ENCODE measurements around the gene PTPRM. TPM values are rescaled to one million over a fixed set of nuclear protein-coding genes. Genes with fewer than 3 reads are reported as not detected.

Gene PTPRM
- total and polyA plus RNA-seq, 2 experiments from 2014 or later: 1.6 to 5.3 TPM

- no peak overlapping the region for H3K27ac Mint-ChIP-seq
- Histone ChIP-seq H3K4me2 (no peak overlapping the region), H3K36me3 (ENCODE audit: insufficient read depth) (no peaks in the 10 kb centered on the region), H3F3A (replicated peaks; ENCODE audit: low read depth) (no peaks in the 10 kb centered on the region), H2AFZ (no peak overlapping the region), H3K27me3 (ENCODE audit: insufficient read depth) (no peaks in the 10 kb centered on the region), H4K20me1 (replicated peaks; ENCODE audit: insufficient read depth) (no peaks in the 10 kb centered on the region), H3K27ac (ENCODE audit: low read depth) (no peak overlapping the region), H3K4me3 (no peak overlapping the region), H3K9me2 (ENCODE audit: insufficient read depth) (no peaks in the 10 kb centered on the region), H3K4me1 (ENCODE audit: insufficient read depth) (no peaks in the 10 kb centered on the region), H3K79me2 (replicated peaks; ENCODE audit: insufficient read depth) (no peaks in the 10 kb centered on the region)
- H3K4me3 Mint-ChIP-seq: no peak overlapping the region
- H3K9me3 Mint-ChIP-seq: no peaks in the 10 kb centered on the region
- TF ChIP-seq, protein P1, sequence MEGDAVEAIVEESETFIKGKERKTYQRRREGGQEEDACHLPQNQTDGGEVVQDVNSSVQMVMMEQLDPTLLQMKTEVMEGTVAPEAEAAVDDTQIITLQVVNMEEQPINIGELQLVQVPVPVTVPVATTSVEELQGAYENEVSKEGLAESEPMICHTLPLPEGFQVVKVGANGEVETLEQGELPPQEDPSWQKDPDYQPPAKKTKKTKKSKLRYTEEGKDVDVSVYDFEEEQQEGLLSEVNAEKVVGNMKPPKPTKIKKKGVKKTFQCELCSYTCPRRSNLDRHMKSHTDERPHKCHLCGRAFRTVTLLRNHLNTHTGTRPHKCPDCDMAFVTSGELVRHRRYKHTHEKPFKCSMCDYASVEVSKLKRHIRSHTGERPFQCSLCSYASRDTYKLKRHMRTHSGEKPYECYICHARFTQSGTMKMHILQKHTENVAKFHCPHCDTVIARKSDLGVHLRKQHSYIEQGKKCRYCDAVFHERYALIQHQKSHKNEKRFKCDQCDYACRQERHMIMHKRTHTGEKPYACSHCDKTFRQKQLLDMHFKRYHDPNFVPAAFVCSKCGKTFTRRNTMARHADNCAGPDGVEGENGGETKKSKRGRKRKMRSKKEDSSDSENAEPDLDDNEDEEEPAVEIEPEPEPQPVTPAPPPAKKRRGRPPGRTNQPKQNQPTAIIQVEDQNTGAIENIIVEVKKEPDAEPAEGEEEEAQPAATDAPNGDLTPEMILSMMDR (conservative IDR thresholded peaks at IDR 0.05; ENCODE audit: low read depth in 2 of 2): no peak
- TF ChIP-seq JUNB (IDR thresholded peaks at IDR 0.05; ENCODE audit: unreplicated experiment) (no peak), NANOG (IDR thresholded peaks at IDR 0.05; ENCODE audit: borderline replicate concordance) (no peak), POLR2AphosphoS5 (IDR thresholded peaks at IDR 0.05; ENCODE audit: low read depth) (no peak), EZH2 (IDR thresholded peaks at IDR 0.05; ENCODE audit: low read depth, unreplicated experiment) (no peak), ZNF114 (CRISPR knock-in tag; IDR thresholded peaks at IDR 0.05) (no peak), ZNF462 (CRISPR knock-in tag; IDR thresholded peaks at IDR 0.05) (no peak), STAT1 (IDR thresholded peaks at IDR 0.05; ENCODE audit: unreplicated experiment) (no peak), CREB1 (CRISPR knock-in tag; IDR thresholded peaks at IDR 0.05; ENCODE audit: low read depth) (no peak), EZH2phosphoT487 (IDR thresholded peaks at IDR 0.05; ENCODE audit: unreplicated experiment) (no peak), ETS1 (IDR thresholded peaks at IDR 0.05) (no peak), ZNF331 (CRISPR knock-in tag; IDR thresholded peaks at IDR 0.05; ENCODE audit: low read depth) (no peak)
- TF ChIP-seq, protein P2, sequence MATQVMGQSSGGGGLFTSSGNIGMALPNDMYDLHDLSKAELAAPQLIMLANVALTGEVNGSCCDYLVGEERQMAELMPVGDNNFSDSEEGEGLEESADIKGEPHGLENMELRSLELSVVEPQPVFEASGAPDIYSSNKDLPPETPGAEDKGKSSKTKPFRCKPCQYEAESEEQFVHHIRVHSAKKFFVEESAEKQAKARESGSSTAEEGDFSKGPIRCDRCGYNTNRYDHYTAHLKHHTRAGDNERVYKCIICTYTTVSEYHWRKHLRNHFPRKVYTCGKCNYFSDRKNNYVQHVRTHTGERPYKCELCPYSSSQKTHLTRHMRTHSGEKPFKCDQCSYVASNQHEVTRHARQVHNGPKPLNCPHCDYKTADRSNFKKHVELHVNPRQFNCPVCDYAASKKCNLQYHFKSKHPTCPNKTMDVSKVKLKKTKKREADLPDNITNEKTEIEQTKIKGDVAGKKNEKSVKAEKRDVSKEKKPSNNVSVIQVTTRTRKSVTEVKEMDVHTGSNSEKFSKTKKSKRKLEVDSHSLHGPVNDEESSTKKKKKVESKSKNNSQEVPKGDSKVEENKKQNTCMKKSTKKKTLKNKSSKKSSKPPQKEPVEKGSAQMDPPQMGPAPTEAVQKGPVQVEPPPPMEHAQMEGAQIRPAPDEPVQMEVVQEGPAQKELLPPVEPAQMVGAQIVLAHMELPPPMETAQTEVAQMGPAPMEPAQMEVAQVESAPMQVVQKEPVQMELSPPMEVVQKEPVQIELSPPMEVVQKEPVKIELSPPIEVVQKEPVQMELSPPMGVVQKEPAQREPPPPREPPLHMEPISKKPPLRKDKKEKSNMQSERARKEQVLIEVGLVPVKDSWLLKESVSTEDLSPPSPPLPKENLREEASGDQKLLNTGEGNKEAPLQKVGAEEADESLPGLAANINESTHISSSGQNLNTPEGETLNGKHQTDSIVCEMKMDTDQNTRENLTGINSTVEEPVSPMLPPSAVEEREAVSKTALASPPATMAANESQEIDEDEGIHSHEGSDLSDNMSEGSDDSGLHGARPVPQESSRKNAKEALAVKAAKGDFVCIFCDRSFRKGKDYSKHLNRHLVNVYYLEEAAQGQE (IDR thresholded peaks at IDR 0.05; ENCODE audit: unreplicated experiment): no peak
- no peak for DNase-seq (ENCODE audit: low spot score)
- H3K27me3 Mint-ChIP-seq (ENCODE audit: insufficient read depth, low read depth, poor library complexity): no peaks in the 10 kb centered on the region
- no peaks in the 10 kb centered on the region for H3K4me1 Mint-ChIP-seq
- no peak for ATAC-seq
- no peaks in the 10 kb centered on the region for H3K36me3 Mint-ChIP-seq (ENCODE audit: low read depth)
Observed at GRCh38 chr18:8376113-8376512, 809.0 kb downstream of the PTPRM start.
